ENCODE measurements around the gene CTTNBP2NL.

Gene CTTNBP2NL

GRCh38 chr1:112395821-112396652 is at the start of gene CTTNBP2NL:
Gene CTTNBP2NL, plus strand, starts transcription at chr1:112396214. Its CDS starts 19,952 bp downstream, at chr1:112416166.
- peak; percentile 88 for DNase-seq

DNA sequence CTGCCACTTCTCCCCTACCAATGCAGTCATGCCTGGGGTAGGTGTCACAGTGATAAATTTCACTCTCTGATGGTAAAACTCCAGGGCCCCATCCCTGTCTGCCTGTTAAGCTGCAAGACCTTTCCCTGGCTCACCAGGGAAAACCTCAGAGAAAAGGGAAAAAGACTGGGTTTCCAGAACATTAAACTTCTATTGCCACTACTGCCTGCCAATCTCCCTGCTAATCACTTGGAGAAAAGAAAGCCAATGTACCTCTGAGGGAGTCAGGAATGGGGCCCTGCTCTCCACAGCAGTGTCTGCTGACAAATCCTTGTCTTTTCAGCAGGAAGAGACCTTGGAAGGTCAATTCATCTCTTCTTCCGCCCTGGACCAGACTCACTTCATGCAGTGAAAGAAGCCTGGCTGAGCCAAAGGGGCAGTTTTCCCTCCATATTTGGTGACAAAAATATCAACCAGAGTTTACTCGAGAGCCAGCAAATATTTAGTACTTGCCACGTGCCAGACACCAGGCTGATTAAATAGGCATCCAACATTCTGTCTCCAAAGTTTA is 49.1 kb upstream of the CTTNBP2NL start:
- no peak for DNase-seq

DNA sequence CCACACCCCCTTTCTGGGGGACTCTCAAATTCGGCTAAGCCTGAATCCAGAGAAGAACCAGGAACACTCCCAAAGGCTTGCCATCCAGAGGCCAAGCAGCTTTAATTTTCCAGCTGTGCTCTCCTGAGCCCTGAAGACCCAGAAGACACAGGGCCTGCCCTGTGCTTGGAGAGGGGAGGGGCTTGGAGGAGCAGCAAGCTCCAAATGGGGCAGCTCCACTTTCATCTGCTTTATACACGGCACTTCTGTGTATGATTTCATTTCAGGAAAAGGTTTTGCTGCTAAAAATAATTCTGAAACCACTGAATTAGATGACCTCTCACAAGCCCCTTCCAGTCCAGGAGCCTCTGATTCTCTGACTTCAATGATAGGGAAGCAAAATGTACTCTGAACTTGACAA is 39.2 kb upstream of the CTTNBP2NL start:
- DNase-seq = no peak

- no peak for DNase-seq
Observed at GRCh38 chr1:112357467-112357866, 38.5 kb upstream of the CTTNBP2NL start.

DNA sequence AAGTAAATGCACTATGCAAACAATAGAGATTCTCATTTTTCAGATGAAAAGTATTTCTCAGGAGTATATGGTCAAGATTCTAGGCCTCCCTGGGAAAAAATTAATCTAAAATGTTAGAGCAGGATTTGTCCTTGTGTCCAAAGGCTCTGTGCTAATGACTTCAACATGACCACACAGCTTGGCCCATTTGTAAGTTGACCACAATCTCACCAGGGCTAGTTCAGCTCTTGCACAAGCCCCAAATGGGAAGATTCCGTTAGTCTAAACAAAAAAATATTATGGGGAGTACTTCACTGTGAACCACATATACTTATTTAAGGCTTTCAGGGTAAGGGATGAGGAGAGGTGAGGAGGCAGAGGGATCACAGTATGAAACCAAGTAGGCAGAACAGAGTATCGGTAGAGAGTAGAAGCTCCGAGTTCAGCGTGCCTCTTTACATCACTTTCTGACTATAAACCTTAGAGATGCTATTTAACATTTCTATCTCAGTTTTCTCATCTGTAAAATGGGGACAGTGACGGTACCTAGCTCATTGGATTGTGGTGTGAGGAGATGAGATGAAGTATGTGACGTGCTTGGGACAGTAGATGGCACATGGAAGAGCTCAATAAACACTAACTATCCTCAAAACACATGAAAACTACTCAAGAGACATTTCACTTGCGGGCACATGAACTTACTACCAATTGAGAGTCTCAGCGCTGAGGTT is 37.8 kb upstream of the CTTNBP2NL start:
- no peak for DNase-seq

DNA sequence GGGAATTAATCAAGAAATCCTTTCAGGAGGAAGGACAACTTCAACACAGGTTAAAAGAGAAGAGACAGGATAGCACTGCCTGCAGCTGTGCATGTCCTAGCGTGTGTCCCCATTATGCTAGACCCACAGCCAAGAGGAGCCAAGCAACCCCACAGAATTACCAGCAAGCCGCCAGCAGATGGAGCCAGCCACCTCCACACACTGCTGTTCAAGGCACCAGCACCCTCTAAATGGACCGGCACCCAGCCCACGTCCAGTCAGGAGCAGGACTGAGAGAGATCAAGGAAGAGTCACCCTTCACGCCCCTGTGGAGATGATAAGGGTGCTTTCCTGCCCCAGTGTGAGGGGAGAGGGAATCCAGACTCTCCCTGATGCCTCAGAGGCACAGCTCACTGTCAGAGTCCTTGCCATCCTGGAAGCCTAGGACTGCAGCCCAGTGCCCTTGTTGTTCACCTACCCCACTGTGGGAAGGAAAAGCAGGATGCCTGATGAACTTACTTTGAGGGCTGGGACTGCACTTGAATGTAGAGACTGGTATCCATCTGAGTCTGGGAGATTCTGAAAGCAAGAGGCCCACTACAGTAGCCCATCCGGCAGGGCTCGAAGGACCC is 37.1 kb upstream of the CTTNBP2NL start:
- DNase-seq = peak; percentile 55

- no peak for DNase-seq
Observed at GRCh38 chr1:112359961-112360767, 35.9 kb upstream of the CTTNBP2NL start.

DNA sequence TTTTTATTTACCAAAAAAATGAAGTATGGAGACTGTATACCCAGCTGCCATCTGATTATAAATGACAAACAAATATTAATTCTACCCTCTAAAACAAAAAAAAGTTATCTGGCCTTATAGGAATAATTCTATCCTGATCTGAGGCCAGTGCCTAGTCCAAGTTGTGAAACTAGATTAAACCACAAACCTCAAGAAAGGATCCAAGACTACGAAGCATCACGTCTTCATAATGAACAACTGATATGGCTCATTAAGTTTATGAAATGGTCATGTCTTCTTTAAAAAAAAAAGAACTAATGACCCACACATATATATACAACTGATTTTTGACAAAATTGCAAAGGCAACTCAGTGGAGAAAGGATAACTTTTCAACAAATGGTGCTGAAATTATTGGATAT is 32.4 kb upstream of the CTTNBP2NL start:
- DNase-seq = no peak

DNA sequence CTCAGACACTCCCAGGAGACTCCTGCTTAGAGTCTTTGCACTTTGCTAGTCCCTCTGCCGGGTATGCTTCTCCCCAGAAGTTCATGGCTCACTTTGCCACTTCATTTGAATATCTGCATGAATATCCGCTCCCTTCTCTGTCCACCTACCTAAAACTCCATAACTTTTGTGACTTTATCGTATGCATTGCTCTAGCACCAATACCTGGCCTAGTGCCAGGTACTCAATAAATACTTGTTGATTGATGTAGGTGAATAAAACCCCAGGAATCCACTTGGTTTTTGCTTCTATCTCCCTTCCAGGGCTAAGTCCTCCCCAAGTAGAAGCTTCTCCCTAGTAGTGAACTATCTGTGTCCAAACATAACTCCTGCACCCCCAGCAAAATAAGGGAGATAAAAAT is 27.8 kb upstream of the CTTNBP2NL start:
- DNase-seq = no peak

GRCh38 chr1:112369392-112370285 is 26.4 kb upstream of the CTTNBP2NL start:
- peak; percentile 91 for DNase-seq

GRCh38 chr1:112370996-112371395 is 25.0 kb upstream of the CTTNBP2NL start:
- no peak for DNase-seq

- no peak for DNase-seq
Observed at GRCh38 chr1:112371775-112372174, 24.2 kb upstream of the CTTNBP2NL start.

DNA sequence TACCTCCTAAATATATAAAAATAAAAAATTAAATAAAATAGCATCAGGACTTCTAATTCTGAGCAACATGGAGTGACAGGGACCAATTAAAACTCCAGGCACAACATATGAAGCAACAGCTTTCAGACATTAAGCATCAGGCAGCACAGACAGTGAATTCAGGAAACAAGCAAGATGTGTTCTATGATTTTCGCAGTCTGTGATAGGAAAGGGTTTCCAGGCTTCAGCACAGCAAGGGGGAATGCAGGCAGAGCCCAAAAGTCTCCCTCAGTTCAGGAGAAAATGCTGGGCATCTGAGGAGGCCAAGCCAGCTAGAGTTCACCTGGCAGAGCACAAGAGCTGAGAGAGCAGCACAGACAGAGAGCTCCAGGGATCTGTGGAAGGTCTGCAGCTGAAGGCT is 22.2 kb upstream of the CTTNBP2NL start:
- DNase-seq = no peak

GRCh38 chr1:112375701-112376100 is 20.3 kb upstream of the CTTNBP2NL start:
- no peak for DNase-seq

DNA sequence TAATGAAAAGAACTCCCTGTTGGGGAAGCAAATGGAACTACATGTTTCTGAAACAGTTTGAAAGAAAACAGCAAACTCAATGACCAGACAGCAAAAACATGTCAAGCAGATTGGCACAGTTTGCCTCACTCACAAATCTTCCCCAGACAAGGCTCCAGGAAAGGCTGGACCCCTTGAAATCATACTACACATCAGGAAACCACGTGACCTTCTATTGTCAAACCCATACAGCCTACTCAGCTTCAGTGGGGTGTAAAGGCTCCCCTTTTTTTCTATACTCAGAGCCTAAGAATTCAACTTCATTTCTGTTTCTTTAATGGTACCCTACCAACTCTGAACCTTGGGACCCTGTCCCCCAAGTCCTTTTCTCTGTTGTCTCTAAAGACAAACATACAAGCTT is 15.7 kb upstream of the CTTNBP2NL start:
- DNase-seq = no peak

DNA sequence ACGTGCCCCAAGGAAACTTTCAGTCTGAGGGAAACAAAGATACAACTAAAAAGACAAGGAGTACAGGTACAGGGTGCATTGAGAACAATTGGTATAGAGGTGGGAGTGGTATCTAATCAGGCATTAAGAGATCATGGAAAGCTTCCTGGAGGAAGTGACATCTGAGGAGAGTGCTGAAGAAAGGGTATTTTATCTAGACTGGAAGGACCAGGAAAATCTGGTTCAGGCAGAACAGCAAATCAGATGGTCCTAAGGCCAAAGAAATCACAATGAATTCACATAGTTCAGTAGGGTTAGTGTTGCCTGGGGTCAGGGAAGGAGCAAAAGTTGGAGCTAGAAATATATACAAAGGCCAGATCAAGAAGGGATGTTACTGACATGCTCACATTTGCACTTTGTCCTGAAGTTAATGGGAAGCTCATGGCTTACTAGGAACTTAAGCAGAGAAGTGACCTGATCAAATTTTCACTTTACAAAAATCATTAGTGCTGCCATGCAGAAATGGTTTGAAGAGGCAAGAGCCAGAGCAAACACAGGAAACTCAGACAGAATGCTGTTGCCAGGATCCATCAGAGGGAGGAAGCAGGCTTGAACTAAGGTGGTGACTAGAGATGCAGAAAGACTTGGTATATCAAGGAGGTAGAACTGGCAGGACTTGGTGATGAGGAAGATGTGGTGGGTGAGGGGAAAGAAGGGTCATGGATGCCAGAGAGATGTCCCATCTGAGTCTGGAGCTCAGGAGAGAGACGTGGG is 14.5 kb upstream of the CTTNBP2NL start:
- DNase-seq = no peak

DNA sequence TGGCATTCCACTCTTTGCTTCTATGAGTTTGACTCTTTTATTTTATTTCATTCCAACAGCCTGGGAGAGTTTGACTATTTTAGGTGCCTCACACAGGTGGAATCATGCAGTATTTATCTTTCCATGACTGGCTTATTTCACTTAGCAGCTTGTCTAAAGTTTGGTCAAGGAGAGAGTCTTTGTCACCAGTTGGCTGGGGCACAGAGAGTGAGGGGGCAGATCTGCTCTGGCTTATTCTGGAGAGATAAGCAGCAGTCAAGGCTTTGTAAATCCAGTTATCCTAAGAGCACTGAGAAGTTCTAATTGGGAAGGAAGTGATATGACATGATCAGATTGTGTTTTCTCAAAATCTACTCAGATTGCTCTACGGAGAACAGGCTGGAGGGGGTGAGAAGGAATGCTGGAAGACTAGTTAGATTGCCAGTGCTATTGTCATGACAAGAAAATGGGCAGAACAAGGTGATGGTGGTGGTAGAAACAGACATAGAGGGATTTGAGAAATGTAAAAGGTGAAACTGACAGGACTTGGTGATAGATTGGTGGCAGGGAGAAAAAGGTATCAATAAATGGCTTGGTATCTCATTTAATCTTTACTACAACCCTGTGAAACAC is 12.1 kb upstream of the CTTNBP2NL start:
- DNase-seq = no peak

DNA sequence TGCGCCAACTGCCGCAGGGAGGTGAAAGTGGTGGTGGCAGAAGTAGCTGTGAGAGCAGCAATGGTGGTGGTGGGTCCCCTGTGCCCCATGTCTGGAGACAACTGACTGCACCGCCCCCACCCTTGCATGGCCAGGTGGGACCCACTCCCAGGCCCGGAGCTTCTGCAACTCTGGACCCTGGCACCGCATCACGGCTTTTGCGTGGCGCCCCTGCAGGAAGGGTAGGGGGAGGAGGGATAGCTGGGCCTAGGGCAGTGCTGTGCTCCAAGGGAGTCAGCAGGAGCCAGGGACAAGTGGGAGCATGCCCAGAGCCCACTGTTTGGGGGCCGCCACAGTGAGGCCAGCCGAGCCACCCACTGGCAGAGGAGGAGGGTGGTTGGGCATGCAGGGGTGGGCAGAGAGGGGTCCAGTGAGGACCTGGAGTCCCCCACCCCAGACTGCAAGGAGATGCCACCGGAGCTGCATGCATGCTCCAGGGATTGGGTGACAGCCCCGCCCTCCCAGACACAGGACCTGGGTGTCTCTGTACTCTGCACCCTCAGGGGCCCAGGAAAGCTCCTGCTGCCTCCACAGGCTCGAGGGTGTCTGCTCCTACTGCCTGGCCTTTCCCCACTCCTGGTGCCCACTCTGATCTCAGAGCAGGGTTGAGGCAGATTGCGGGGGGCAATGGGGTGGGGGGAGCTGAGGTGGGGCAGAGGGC is 9.8 kb upstream of the CTTNBP2NL start:
- DNase-seq = no peak

- no peak for DNase-seq
Observed at GRCh38 chr1:112386731-112387346, 9.2 kb upstream of the CTTNBP2NL start.
